ENCODE data around the gene CFAP100.

The CFAP100 gene

DNA sequence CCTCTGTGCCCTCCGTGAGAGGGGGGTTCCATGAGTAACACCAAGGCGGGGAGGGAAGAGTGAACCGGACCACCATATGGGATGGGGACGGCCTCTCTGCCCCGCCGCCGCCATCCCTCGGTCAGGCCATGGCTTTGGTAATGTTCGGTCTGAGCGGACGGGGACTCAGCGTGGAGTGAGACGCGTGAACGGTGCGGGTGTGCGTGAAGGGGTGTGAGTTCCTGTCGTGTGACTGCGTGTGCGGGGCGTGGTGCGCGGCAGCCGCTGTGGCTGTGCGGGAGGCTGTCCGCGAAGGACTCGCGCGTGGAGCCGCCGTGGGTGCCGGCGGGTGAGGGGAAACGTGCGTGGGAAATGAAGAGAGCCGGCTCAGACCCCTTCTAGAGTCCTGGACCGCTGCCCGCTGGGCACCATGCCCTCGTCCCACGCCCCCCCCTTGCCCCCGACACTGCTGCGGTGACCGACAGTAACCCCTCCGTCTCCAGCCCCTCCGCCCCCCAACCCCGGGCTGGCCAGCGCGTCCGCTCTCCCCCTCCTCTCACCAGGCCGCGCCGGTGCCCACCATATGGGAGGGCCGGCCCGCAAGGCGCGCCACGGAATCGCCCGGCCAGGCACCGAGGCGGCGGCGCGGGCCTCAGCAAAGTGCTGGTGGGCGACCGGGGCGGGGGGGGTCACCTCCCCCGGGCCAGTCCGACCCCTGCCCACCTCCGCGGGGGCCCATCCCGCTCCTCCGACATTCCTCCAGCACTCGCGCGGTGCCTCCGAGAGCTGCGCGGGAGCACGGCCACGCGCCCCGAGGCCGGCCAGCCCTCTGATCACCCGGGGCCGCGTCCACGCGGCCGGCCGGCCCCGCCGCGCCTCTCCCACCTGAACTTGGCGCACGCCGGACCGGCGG lies 38.1 kb upstream of the CFAP100 start:
- peak; percentile 41 for DNase-seq (ENCODE audit: low spot score)

DNA sequence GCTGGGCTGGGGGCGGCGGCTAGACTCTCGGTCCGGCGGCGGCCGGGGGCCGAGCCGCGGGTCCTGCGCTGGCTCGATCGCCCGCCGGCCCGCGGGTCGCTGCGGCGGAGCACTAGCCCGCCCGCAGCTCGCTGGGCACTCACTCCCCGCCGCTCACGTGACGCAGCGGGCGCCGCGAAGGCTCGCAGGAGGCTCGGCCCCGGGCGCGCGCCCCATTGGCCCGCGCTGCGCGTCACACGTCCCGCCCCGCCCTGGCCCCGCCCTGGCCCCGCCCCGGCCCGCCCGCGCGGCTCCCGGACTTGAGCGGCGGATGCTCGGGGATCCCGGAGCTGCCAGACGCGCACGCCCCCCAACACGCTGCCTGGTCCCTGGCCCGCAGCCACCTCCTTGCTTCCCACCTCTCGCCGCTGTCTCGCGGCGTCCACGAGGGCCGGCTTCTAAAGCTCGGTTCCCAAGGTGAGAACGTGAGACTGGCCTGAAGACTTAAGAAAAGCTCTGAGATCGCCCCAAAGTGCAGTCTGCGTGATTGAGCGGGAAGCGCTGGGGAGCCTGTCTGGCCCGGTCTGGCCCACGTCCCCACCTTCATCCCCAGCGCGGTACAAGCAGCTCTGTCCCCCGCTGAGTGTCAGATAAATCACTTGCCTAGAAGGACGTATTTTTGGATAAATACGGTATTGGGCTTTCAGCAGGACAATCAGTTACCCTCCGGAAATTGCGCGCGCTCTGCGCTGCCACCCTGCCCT lies 37.2 kb upstream of the CFAP100 start, which contains the start of gene KLF15:
KLF15 (minus strand) TSS at position 114 of the 743 bp plus-strand sequence. CDS start 4,486 bp downstream, outside the sequence.
- DNase-seq (ENCODE audit: low spot score): peak; percentile 77

DNA sequence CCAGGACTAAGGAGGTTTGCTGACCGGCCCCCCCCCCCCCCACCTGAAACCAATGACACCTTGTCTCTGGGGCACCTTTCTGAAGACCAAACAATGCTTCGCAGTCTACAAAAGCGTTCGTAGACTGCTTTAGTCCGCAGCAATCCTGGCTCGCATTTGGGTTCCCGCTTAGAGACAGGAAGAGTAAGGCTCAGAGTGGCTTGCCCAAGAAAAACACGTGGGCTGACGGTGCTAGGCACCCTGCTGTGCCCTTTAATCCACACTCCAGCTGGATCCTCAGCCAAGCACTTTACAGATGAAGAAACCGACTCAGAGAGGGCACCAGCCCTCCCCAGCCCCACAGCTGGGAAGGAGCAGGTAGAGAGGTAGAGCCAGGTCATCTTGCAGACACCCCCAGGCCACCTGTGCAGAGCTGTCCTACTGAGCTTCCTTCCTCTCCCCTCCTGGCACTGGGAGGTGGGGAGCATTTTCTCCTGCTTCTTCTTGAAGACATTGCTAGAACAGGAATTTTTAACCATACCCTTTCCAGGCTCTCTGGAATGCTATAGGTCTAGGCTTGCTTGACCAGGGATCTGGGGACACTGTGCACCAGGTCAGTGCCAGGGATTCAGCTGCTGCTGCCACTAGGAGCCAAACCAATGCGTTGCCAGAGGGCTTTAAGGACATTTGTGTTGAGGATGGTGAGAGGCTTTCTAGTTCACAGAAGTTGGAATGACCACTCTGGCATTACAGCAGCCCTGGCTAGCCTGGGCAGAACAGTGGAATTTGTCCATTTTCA lies 36.5 kb upstream of the CFAP100 start:
- no peak for DNase-seq (ENCODE audit: low spot score)

GRCh38 chr3:126358816-126359181 lies 35.9 kb upstream of the CFAP100 start:
- no peak for DNase-seq (ENCODE audit: low spot score)

DNA sequence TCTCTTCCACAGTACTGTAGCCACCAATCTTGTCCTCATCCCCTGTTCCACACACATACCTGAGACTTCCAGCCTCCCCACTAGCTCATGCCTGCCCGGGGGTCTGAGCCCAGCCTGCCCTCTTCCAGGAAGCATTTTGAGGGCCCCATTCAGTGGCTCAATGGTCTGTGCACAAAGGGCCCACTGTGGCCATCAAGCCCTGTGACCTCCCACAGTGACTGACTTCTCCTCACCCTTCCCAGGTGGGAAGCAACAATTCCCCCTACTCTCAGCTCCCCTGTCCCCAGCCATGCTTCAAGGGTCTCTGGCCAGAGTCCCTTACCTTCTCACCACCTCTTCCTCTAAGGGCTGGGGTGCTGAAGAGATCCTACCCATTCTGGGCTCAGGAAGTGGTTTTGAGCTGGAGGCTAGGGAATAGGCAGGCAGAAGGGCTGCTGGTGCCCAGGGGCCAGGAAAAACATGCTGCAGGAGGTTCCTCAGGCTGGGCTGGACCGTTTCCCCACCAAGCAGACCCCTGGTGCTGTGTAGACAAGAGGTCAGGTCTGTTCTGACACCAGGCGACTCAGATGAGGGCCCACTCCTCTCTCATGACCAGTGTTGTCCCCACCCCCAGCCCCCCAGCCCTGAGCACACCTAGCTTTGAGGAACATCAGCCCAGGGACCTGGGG lies 34.5 kb upstream of the CFAP100 start:
- no peak for DNase-seq (ENCODE audit: low spot score)

DNA sequence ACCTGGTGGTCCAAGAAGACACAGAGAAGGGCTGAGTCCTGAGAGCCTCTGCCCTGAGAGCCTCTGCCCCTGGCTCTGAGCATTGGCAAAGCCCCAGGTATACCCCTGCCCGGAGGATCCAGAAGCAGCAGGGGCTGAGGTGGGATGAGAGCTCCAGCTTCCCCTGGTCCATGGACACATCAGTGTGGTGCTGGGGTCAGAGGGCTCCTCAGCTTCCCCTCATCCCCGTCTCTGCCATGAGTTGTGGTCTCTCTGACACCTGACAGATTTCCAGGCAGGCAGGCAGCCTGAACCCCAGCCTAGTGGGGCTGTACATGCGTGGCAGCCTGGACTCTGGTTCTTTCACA lies 34.0 kb upstream of the CFAP100 start:
- no peak for DNase-seq (ENCODE audit: low spot score)

DNA sequence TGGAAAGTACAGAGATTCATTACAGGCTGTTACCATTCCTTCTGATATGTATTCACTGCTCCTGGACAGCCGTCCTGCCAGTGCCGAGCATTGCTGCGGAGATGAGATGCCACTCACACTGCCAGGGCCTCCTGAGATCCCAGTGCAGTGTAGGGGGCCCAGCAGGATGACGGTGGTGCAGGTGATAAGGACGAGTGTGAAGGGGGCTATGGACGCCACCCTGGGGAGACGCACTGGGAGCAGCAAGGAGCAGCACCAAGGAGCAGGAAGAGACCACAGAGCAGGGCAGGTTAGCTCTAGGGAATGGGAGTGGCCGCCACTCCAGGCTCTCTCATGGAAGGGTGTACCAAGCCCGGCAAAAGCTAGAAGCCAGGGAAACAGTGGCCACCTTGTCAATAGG lies 33.5 kb upstream of the CFAP100 start:
- DNase-seq (ENCODE audit: low spot score): no peak

DNA sequence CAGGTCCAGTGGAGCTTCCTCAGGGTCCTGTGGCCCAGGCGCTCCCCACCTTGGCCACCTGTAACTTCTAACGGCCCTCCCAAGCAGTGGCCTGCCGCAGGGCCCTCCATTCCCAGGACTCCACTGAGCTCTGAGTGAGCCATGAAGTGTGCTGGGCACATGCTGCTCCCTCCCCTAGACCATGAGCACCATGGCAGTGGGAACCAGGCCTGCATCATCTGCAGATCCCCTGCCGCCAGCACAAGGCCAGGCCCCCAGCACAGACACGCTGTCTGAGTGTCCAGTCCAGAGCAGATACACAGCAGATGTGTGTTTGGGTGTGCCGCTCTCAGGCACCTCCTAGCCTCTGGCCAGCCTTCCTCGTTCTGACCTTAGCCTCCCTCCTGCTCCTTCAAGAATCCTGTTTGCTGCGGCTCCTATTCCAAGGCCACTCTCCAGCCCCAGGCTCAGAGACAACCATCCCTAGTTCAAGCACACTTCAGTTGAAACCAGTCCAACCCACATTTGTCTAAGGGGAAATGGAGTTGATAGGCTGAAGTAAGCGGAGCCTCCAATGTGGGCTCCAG lies 30.5 kb upstream of the CFAP100 start:
- DNase-seq (ENCODE audit: low spot score): no peak

- no peak for DNase-seq (ENCODE audit: low spot score)
These were observed 29.9 kb upstream of the CFAP100 start for GRCh38 chr3:126364731-126365301.

DNA sequence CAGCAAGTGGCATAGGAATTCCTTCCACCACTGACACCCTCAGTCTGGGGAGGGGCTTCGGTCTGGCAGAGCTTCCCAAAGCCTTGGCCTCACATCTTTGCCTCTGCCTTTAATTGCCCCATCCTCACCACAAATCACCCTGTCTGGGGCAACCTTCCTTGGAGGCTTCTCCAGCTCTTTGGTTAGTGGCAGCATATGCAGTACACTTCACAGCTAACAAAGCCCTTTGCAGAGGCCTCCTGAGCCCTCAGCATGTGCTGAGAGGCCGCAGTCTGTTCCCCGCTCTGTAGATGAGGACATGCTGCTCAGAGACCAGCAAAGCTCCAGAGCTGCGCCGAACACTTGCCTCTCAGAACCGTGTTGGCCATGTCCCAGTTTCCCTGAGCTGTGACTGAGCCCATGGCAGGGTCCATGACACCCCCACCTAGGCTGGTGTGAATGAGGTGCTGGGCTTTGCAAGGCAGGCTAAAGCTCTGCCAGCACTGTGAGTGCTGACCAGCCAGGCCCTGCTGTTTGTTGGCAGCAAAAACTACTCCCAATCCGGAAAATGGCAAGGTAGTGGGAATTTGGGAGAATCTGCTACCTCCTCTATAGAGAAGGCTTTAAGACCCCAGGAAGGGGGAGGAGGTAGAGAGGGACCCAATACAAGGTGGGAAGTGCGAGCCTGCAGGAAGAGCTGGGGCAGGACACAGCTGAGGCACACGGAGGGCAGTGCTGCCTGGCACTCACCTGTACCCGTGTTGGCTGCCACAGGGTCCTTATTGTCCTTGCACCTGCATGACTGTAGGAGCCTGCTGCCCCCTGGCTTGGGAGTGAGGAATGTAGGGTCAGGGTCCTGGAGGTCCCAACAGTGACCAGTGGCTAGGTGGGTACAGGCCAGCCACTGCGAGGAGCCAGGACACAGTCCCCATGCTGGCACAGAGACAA lies 29.1 kb upstream of the CFAP100 start:
- no peak for DNase-seq (ENCODE audit: low spot score)

DNA sequence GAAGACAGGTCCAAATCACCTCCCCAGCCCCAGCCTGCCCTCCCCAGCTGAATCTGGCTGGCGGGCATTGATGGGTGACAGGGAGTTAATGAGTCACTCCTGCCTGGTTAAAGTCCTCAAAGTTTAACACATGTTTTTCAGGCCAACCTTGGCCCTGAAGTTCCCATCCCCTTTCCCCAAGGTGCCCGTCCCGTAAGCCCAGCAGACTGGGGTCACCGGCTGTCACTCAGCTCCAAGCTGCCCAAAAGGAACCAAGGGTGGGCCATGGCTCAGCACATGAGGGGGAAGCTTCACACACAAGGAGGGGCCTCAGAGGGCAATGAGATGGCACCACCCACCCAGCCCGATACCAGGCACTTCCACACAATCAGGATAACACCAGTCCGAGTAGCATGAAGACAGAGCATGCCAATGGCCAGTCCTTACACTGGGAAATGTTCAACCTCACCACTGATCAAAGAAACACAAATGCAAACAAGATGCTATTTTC lies 27.3 kb upstream of the CFAP100 start:
- DNase-seq (ENCODE audit: low spot score): no peak

DNA sequence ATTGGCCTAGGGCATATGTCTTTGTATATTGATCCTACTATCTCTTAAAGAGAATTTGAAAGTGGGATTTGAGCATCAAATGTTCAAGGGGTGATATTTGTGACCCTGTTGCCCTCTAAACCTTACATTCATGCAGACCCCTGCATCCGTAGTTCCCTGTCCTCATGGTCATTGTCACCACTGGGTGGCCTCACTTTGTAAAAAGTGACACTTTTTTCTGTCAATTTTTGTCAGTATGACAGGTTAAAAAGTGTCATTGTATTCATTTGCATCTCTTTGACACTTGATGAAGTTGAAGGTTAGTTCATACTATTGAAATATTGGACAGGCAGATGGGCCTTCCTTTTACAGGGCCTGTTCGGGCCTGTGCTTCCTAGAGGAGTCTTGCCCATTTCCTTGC lies 25.2 kb upstream of the CFAP100 start:
- DNase-seq (ENCODE audit: low spot score): no peak

DNA sequence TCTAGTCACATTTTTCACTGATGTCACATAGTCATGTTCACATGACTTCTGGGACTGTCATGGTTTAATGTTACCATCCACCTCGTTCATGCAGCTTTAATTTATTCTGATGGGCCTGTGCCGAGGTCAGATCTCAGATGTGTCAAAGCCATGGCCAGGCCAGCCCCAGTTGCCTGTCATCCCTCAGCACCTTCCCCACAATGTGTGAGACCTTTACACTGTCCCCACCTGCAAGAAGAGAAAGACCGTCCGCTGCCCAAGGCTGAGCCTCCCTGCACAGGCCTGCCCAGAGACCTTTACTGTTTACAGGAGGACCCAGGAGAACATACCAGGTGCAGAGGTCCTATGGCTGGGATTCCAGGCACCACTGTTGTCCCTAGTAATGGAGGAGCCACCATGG lies 24.7 kb upstream of the CFAP100 start:
- no peak for DNase-seq (ENCODE audit: low spot score)

- DNase-seq (ENCODE audit: low spot score): no peak
These were observed 24.1 kb upstream of the CFAP100 start for GRCh38 chr3:126370606-126371005.

GRCh38 chr3:126371096-126371705 lies 23.5 kb upstream of the CFAP100 start:
- DNase-seq (ENCODE audit: low spot score): no peak

- no peak for DNase-seq (ENCODE audit: low spot score)
These were observed 22.1 kb upstream of the CFAP100 start for GRCh38 chr3:126372413-126373145.

DNA sequence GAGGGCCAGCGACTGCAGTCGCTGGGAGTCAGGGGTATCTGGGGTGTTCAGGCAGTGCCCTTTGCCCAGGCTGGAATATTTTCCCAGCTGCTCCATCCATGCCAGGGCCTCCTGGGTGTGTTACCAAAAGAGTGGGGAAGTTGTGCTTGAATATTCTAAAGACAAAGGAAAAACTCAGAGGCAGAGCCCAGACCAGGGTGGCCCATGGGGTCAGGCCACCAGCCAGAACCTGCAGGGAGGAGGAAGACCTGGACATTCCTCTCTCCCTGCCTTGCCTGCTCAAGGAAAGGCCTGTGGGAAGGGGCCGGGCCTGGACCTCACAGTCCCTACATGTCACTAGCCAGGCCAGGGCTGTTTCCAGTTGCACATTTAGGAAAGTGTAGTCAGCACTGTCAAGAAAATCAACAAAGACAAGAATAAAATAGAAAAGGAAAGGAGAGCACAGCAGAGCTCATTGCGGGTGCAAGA lies 21.5 kb upstream of the CFAP100 start:
- DNase-seq (ENCODE audit: low spot score): no peak

DNA sequence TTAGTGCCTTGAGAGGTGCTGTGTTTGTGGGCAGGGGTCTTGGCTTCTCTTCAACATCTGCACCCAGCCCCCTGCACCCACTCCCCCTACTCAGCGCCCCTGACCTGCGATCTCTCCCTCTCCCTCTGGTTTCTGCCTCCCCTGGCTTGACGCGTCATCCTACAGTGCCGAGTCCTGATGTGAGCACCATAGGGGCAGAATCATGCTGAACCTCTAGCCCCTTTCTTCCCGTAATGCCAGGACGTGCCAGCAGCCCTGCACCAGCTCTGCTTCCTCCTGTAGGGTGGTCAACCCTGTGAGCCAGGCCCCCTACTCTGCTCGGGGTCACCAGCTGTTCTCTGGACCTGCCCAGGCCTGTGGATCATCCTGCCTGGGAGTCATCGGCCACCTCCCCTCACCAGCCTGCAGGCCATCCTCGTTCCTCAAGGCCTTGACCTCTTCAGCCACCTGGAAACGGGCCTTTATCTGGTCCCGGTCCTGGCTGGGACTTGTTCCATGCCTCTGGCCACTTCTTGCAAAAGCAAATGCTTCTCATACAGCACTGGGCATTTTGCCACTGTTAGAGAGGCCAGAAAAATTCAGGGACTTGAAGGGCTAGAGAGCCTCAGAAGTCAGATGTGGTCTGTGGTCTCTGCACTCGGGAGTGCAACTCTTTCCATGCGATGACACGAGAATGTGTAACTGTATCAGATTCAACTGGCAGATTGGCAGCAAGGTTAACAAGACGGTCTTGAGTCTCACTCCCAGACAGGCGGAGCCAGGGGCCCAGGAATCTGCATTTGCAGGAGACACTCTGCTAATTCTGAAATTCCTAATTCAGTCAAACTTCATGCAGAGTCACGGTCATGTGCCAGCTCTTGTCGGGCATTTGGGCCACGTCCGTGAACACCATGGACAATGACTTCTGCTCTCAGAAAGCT lies 20.8 kb upstream of the CFAP100 start:
- no peak for DNase-seq (ENCODE audit: low spot score)

Data from hematopoietic multipotent progenitor cell treated with erythropoietin and hydrocortisone succinate and interleukin-3 and kit ligand, for 17 days (in vitro differentiated cells).